MCF 10A (cell line): Measurements from ENCODE around the gene DDX51. TPM values are rescaled to one million over a fixed set of nuclear protein-coding genes. Genes with fewer than 3 reads are reported as not detected.

Experiments
- BruUV-seq: library from RNA; stranded (reverse); fragments of 400-500 nt; replicated peaks from 2 replicates; lab custom pipeline; 2021; lab: Mats Ljungman, UMichigan
- CTCF ChIA-PET: fragments of 300-600 bp; sonication (Branson Sonifier 250); formaldehyde crosslinking; extraction: SDS; loops from one replicate; lab custom pipeline; 2021; ENCODE audit warnings: antibody characterized with exemption, inconsistent platforms; lab: Yijun Ruan, JAX
- POLR2A ChIA-PET: fragments of 300-600, 350-650 bp; sonication (Branson Sonifier 250); formaldehyde crosslinking; extraction: SDS; loops from one replicate; lab custom pipeline; 2020; ENCODE audit warnings: antibody characterized with exemption, inconsistent platforms; lab: Yijun Ruan, JAX
- DNase-seq: peaks from one replicate; pipeline ENCODE4 v3.0.0-alpha.2; 2018; ENCODE audit not compliant: unreplicated experiment
- H3K27ac Mint-ChIP-seq: one replicate; pipeline ENCODE4 v1.8.0; 2022; ENCODE audit warnings: mild to moderate bottlenecking, low read depth, mixed read lengths; ENCODE audit not compliant: unreplicated experiment
- H3K27me3 Mint-ChIP-seq: one replicate; pipeline ENCODE4 v1.8.0; 2022; ENCODE audit warnings: mixed read lengths; ENCODE audit not compliant: insufficient read depth, unreplicated experiment
- H3K36me3 Mint-ChIP-seq: one replicate; pipeline ENCODE4 v1.8.0; 2022; ENCODE audit warnings: mild to moderate bottlenecking, moderate library complexity, mixed read lengths; ENCODE audit not compliant: insufficient read depth, unreplicated experiment
- H3K4me1 Mint-ChIP-seq: one replicate; pipeline ENCODE4 v1.8.0; 2022; ENCODE audit warnings: mixed read lengths; ENCODE audit not compliant: insufficient read depth, unreplicated experiment
- H3K4me3 Mint-ChIP-seq: one replicate; pipeline ENCODE4 v1.8.0; 2022; ENCODE audit warnings: mild to moderate bottlenecking, moderate library complexity, mixed read lengths; ENCODE audit not compliant: unreplicated experiment
- H3K9me3 Mint-ChIP-seq: one replicate; pipeline ENCODE4 v1.8.0; 2022; ENCODE audit warnings: mixed read lengths; ENCODE audit not compliant: unreplicated experiment
- CTCF ChIP-seq: fragments of 200-600 bp; IDR thresholded peaks from one replicate; pipeline ENCODE4 v1.8.0; 2022; ENCODE audit warnings: antibody characterized with exemption, mild to moderate bottlenecking; ENCODE audit not compliant: unreplicated experiment
- intact Hi-C: fragments of 100-400 bp; cut with micrococcal nuclease; formaldehyde crosslinking; loops from 2 replicates; pipeline ENCODE4 v1.14.1; 2022
- total RNA-seq: library from RNA; stranded (reverse); gene quantifications from 2 replicates; pipeline ENCODE4 v1.2.3, GENCODE V29; 2022

The DDX51 gene
- total RNA-seq, 1 experiment from 2014 or later, result 24.0 TPM

GRCh38 chr12:132166801-132167591 is 22.9 kb upstream of the DDX51 start:
- H3K27ac Mint-ChIP-seq, result no peak overlapping the region
- H3K36me3 Mint-ChIP-seq, result peaks cover 6% of the 10 kb centered on the region
- no peak for TF ChIP-seq CTCF
- peaks cover 17% of the 10 kb centered on the region for H3K27me3 Mint-ChIP-seq
- intact Hi-C loops, result no loop called here
- ChIA-PET CTCF (interaction anchor here (0.6 kb wide), 1 partner anchor 447 kb away, joined by 4 read pairs; no protein-coding TSS in a partner anchor), POLR2A (interaction anchor here (1.0 kb wide), 1 partner anchor 23 kb away, joined by 3 read pairs; no protein-coding TSS in a partner anchor)
- H3K9me3 Mint-ChIP-seq, result peaks cover 17% of the 10 kb centered on the region
- no TSS peak for BruUV-seq
- H3K4me1 Mint-ChIP-seq, result peaks cover 17% of the 10 kb centered on the region
- no peak overlapping the region for H3K4me3 Mint-ChIP-seq
- DNase-seq, result no peak

- peaks cover 11% of the 10 kb centered on the region for H3K27me3 Mint-ChIP-seq
- intact Hi-C loops, result no loop called here
- ChIA-PET POLR2A (no interaction called here), CTCF (no interaction called here)
- TF ChIP-seq CTCF, result no peak
- BruUV-seq, result no TSS peak
- no peak overlapping the region for H3K4me3 Mint-ChIP-seq
- peaks cover 17% of the 10 kb centered on the region for H3K4me1 Mint-ChIP-seq
- peaks cover 6% of the 10 kb centered on the region for H3K36me3 Mint-ChIP-seq
- H3K9me3 Mint-ChIP-seq, result peaks cover 17% of the 10 kb centered on the region
- H3K27ac Mint-ChIP-seq, result no peak overlapping the region
- no peak for DNase-seq
Measured at GRCh38 chr12:132166093-132166492, 22.0 kb upstream of the DDX51 start.

GRCh38 chr12:132165584-132165983 is 21.5 kb upstream of the DDX51 start:
- POLR2A ChIA-PET, result no interaction called here
- DNase-seq, result no peak
- TF ChIP-seq CTCF, result no peak
- Mint-ChIP-seq H3K4me3 (no peak overlapping the region), H3K36me3 (peaks cover 4% of the 10 kb centered on the region), H3K4me1 (peaks cover 17% of the 10 kb centered on the region), H3K9me3 (peaks cover 17% of the 10 kb centered on the region), H3K27me3 (peaks cover 11% of the 10 kb centered on the region), H3K27ac (no peak overlapping the region)
- CTCF ChIA-PET, result no interaction called here
- intact Hi-C loops, result no loop called here
- BruUV-seq, result no TSS peak

- TF ChIP-seq CTCF, result no peak
- intact Hi-C loops, result no loop called here
- no TSS peak for BruUV-seq
- H3K27me3 Mint-ChIP-seq, result peaks cover 11% of the 10 kb centered on the region
- peaks cover 21% of the 10 kb centered on the region for H3K4me1 Mint-ChIP-seq
- H3K36me3 Mint-ChIP-seq, result no peaks in the 10 kb centered on the region
- H3K27ac Mint-ChIP-seq, result no peak overlapping the region
- CTCF ChIA-PET, result no interaction called here
- no peak overlapping the region for H3K4me3 Mint-ChIP-seq
- peaks cover 17% of the 10 kb centered on the region for H3K9me3 Mint-ChIP-seq
- POLR2A ChIA-PET, result interaction anchor here (0.9 kb wide), 1 partner anchor 21 kb away, joined by 3 read pairs; no protein-coding TSS in a partner anchor
- DNase-seq, result no peak
Measured at GRCh38 chr12:132164426-132164825, 20.3 kb upstream of the DDX51 start.
